Hematopoietic multipotent progenitor cell treated with erythropoietin and hydrocortisone succinate and interleukin-3 and kit ligand, for 4 days (in vitro differentiated cells): ENCODE data around the gene DTX1.
"Not testable (repeated sequence)": the region's sequence is repeated elsewhere in the genome, so short reads cannot be mapped to it uniquely, and the experiment has no call there.

ENCODE experiments used
- DNase-seq: peaks from one replicate; pipeline ENCODE4 v3.0.0-alpha.2; 2015

DTX1 gene

DNA sequence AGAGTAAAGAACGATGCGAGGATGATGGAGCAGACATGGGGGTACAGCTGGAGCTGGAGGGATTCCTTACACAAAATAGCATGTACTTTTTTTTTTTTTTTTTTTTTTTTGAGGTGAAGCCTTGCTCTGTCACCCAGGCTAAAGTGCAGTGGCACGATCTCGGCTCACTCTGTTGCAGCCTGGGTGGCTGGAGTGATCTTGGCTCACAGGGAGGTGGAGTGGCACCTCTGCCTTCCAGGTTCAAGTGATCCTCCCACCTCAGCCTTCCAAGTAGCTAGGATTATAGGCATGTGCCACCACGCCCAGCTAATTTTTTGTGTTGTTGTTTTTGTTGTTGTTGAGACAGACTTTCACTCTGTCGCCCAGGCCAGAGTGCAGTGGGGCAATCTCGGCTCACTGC lies 84.2 kb downstream of the DTX1 start:
- DNase-seq = no peak

DNA sequence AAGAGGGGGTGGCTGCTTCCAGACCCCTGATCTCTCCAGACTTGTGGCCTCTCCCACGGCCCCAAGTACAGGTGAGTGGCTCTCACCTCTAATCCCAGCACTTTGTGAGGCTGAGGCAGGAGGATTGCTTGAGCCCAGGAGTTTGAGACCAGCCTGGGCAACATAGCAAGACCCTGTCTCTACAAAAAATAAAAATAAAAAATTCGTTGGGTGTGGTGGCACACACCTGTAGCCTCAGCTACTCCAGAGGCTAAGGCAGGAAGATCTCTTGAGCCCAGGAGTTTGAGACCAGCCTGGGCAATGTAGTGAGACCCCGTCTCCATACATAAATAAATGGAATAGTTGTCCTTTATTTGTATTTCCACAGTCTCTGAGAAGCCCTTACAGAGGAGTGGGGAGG lies 85.2 kb downstream of the DTX1 start:
- not testable (repeated sequence) for DNase-seq

DNA sequence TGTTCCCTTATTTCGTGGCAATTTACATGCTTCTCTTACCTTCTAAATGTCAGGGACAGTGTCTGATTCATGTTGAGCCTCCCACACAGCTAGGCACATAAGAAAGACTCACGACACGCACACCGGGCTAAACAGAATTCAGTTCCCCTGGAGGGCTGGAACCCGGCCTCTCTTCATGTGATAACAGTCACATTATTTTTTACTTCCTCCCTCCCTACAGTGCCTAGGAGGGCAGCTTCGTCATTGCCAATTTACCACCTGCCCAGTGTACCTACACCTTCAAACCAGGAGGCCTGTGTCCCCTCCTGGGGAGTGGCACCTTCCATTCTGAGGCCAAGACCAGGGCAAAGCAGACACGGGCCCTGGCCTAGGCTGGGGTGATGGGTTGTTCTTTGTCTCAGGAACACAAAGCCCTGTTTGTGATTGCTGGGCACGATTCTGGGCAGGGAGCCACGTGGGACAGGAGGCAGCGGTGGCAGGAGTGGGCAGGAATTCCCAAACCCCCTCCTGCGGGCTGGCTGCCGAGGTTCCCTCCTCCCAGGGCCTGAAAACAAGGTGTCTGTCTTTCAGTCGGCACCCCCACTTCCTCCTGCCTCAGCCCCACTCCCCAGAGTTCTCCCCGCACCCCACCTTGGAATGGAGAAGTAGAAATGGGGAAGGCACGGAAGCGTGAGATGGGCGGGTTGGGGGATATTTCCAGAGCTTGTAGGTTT lies 85.8 kb downstream of the DTX1 start:
- peak; percentile 73 for DNase-seq

DNA sequence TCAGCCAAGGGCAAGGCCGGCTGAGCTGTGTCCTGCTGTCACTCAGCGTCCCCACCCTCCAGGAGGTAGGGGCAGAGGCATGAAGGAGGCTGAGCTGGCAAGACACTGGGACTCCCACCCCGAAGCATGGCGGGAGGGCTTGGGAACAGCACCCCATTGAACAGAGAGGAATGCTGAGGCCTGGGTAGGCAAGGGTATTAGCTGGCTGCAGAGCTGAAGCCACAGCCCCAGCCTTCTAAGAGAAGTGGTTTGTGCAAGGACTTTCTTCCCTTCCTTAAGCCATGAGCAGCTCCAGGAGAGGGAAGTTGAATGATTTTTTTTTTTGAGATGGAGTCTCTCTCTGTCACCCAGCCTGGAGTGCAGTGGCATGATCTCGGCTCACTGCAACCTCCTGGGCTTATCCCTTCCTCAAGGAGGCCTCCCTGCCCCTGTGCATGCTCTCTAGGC lies 86.4 kb downstream of the DTX1 start:
- no peak for DNase-seq

DNA sequence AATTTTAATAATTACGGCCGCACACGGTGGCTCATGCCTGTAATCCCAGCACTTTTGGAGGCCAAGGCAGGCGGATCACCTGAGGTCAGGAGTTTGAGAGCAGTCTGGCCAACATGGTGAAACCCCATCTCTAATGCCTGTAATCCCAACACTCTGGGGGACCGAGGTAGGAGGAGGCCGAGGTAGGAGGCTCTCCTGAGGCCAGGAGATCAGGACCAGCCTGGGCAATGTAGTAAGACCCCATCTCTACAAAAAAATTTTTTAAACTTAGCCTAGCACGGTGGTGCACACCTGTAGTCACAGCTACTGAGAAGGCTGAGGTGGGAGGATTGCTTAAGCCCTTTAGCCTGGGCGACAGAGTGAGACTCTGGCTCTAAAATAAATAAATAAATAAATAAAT lies 87.4 kb downstream of the DTX1 start:
- no peak for DNase-seq

DNA sequence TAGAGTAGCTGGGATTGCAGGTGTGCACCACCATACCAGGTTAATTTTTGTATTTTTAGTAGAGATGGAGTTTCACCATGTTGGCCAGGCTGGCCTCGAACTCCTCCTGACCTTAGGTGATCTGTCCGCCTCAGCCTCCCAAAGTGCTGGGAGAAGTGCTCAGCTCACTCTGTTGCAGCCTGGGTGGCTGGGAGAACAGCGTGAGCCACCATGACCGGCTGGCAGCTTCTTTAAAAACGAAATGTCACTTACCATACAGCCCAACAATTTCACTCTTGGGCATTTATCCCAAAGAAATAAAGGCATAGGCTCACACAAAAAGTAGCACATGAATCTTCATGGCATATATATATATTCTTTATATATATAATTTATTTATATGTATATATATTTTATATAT lies 88.3 kb downstream of the DTX1 start:
- no peak for DNase-seq

DNA sequence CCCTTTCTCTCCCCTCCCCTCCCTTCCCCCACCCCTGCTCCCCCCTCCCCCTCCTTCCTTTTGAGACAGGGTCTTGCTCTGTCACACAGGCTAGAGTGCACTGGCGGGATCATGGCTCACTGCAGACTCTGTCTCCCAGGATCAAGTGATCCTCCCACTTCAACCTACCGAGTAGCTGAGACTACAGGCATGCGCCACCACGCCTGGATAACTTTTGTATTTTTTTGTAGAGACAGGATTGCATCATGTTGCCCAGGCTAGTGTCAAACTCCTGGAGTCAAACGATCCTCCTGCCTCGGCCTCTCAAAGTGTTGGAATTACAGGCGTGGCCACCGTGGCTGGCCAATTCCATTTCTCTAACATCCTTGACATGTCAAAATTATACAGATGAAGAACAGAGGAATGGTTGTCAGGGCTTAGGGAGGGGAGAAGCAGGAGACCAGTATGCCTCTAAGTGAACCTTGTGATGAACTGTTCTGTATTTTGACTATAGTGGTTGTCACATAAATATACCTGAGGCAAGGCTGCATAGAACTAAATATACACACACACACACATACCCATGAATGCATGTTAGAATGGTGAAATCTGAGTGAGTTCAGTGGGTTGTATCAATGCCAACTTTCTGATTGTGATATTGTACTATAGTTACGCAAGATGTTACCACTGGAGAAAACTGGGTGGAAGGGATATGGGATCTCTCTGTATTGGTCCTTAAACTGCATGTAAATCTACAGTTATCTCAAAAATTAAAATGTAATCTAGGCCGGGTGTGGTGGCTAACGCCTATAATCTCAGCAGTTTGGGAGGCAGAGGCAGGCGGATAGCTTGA lies 89.4 kb downstream of the DTX1 start:
- no peak for DNase-seq

DNA sequence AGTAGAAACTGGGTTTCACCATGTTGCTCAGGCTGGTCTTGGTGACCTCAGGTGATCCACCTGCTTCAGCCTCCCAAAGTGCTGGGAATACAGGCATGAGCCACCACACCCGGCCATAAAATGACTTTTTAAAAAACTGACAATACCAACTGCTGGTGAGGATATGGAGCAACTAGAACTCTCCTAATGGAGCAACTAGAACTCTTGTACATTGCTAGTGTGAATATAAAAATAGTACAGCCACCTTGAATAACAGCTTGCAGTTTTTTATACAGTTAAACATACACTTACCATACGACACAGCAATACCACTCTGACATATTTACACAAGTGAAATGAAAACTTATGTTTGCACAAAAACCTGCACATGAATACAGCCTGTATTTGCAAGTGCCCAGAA lies 90.5 kb downstream of the DTX1 start:
- no peak for DNase-seq
